Measurements from ENCODE around the gene MAPK8.
"Not testable (repeated sequence)": the region's sequence is repeated elsewhere in the genome, so short reads cannot be mapped to it uniquely, and the experiment has no call there.

The MAPK8 gene

DNA sequence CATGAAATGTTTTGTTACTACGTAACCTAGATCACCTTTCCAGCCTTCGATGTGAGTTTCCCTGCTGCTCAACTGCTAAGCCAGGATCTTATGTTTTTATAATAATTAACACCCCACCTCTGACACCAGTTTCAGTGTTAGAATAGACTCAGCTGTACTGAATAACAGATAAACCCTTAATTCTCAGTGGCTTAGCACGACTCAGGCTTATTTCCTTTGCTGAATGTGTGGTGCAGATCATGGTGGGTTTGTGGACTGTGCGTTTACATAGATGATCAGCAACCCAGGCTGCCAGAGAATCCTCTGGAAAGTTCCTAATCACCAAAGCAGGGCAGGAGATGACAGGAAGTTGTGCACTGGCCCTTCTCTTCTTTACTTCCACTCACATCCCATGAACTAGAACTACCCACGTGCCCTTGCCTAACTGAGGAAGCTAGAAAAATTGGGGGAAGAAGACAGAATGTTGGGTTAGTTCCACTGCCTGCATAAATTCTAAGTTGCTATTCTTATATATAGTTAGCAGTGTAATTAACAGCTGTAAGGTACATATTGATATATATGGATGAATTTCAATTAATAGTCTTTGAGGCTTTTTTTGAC lies 111.8 kb downstream of the MAPK8 start:
- DNase-seq (ENCODE audit: low spot score) = no peak

GRCh38 chr10:48419714-48420113 lies 113.2 kb downstream of the MAPK8 start:
- no peak for DNase-seq (ENCODE audit: low spot score)

DNA sequence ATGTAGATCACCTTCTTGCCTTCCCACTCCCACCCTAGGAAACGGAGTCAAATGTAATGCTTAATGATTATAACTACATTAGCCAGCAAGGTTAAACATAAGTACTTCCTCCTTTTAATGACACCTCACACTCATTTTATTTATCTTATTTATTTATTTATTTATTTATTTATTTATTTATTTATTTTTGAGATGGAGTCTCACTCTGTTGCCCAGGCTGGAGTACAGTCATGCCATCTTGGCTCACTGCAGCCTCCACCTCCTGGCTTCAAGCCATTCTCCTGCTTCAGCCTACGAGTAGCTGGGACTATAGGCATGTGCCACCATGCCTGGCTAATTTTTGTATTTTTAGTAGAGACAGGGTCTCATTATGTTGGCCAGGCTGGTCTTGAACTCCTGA lies 115.4 kb downstream of the MAPK8 start:
- DNase-seq (ENCODE audit: low spot score) = not testable (repeated sequence)

DNA sequence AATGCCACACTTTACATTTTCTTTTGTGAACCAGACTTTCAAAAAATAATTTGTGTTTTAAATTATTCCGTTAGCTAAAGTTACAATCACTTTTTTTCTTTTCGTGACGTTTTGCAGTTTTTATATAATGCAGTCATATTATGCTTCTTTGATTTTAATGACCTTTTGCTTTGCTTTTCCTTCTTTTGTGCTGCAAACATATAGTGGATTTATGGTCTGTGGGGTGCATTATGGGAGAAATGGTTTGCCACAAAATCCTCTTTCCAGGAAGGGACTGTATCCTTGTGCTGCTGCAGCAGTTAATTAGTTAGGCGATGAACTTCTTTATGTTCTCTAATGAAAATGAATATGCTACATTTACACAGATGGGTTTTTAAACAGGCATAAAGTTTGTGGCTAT lies 117.4 kb downstream of the MAPK8 start:
- DNase-seq (ENCODE audit: low spot score) = no peak

- no peak for DNase-seq (ENCODE audit: low spot score)
These were observed 122.4 kb downstream of the MAPK8 start for GRCh38 chr10:48428896-48429295.

DNA sequence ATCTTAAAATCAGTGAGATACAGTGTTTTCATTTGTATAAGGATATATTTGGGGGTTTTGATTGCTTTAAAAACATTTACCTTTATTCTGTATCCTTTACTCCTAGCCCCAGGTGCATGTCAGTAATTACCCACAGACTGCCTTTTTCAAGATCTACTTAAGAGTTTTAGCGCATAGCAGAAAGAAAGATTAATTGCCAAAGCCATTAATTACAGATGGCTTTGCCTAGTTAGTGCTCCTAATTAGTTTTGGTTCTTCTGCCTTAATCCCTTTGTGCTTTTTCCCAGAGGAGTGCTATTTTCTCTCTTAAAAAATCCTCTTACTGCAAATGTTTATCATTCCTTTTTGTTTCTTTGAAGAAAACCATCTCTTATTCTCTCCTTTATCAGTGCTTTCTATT lies 122.8 kb downstream of the MAPK8 start:
- no peak for DNase-seq (ENCODE audit: low spot score)

DNA sequence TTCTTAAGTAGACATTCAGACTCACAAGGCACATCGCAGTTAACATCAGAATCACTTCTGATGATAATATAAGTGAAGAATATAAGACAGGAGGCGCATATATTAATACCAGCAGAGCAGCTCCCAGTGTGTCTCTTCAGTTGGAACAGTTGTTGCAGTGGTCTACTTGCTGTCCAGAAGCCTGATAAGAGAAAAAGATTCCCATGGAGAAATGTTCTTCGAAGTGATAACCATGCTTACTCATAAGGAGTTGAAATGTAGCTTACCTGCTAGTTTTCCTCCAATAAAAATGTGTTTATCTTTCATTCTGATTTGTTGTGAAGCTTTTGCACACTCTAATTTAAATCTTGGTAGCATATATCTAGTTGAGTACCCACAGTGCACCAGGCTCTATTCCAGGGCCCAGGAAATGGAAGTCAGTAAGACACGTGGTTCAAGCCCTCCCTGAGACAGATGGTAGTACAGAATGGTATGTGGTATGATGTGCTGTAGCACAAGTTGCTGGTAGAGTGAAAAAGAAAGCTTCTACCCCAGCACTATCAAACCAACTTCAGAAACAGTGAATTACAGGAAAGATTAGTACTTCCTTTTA lies 124.0 kb downstream of the MAPK8 start:
- no peak for DNase-seq (ENCODE audit: low spot score)

DNA sequence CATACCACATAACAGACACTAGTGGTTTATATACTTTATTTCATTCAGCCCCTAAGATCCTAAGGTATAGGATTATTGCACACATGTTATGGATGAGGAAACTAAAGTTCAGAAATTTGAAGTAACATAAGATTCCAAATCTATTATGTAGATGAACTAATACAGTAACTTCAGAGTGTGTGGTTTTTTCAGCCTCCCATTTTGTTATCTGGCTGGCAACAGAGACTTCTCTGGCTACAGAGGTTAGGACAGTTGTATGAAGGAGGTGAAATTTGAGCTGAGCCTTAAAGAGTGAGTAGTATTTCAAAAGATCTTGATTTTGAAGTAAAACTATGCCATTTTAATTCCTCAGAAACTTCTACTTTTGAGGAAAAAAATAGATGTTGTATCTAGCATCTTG lies 125.4 kb downstream of the MAPK8 start:
- no peak for DNase-seq (ENCODE audit: low spot score)

GRCh38 chr10:48437546-48437945 lies 131.1 kb downstream of the MAPK8 start:
- no peak for DNase-seq (ENCODE audit: low spot score)

DNA sequence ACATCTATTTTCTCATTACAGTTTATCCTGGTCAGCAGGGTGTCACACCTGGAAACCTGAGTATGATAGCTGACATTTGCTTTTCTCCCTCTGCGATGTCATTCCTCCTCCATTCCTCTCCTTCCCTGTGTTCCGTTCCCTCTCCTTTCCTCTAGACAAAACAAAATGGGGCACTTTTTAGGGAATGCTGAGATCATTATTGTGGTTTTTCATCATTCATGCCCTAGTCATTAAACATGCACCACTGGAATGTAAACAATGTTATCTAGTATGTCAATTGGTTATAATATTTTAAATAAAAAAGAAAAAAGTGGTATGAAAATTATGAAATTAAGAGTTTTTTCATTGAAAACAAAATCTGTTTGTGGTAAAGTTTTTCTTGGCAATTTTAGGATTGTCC lies 132.6 kb downstream of the MAPK8 start:
- DNase-seq (ENCODE audit: low spot score) = peak; percentile 81

DNA sequence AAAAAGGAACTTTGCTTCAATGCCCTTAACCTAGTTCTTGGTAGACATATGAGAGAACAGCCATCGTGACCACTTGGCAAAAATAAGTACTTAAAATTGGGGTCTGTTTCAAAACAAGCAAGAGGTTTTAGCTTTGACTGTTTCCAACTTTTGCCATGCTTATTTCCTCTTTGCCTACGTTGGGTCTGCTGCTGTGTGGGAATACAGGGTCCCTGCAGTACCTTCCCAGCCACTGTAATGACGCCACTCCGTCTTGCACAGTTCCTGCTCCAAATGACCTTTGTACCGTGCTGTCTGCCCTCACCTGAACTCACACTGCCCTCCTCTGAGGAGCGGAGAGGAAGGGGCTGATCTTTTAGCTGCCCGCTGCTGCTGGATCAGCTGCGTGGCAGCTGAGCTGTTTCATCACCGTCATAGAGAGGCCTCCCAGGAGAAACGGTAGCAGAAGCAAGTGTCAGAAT lies 133.1 kb downstream of the MAPK8 start:
- DNase-seq (ENCODE audit: low spot score) = peak; percentile 17

- no peak for DNase-seq (ENCODE audit: low spot score)
These were observed 134.3 kb downstream of the MAPK8 start for GRCh38 chr10:48440771-48441170.

DNA sequence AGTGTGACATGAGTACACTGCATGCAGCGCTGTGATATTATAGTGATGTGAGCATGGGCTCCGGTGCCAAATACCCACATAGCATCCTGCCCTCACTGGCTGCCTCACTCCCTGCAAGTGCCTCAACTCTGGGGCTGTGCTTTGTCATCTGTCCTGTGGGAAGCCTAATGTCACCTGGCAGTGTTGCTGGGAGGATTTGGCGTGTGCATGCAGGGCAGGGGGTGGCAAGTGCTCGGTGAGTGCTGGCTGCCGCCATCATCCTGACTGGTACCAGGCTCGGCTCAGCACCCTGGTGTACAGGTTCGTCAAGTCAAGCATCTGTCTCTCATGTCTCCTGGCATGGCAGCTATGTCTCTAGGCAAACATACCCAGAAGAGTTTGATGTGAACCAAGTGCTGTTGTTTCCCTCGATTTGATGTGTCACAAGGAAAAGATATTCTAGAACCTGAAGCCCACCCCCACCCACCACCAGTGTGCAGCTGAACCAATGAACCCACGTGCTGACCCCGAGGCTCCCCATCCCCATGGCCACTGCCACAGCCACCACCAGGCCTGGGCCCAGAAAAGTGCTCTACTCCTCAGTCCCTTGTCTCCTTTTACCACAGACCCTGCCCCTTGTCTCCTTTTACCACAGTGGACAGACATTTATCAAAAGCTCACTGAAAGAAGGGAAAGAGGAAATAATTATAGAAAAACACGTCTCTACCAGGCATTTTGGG lies 135.8 kb downstream of the MAPK8 start:
- DNase-seq (ENCODE audit: low spot score) = peak; percentile 1

- DNase-seq (ENCODE audit: low spot score) = no peak
These were observed 136.3 kb downstream of the MAPK8 start for GRCh38 chr10:48442809-48443177.

- DNase-seq (ENCODE audit: low spot score) = peak; percentile 47
These were observed 137.8 kb downstream of the MAPK8 start for GRCh38 chr10:48444266-48444665.

- peak; percentile 14 for DNase-seq (ENCODE audit: low spot score)
These were observed 138.7 kb downstream of the MAPK8 start for GRCh38 chr10:48444861-48445841.

- DNase-seq (ENCODE audit: low spot score) = peak; percentile 1
These were observed 139.5 kb downstream of the MAPK8 start for GRCh38 chr10:48445932-48446331.

GRCh38 chr10:48446785-48447184 lies 140.3 kb downstream of the MAPK8 start:
- peak; percentile 4 for DNase-seq (ENCODE audit: low spot score)

DNA sequence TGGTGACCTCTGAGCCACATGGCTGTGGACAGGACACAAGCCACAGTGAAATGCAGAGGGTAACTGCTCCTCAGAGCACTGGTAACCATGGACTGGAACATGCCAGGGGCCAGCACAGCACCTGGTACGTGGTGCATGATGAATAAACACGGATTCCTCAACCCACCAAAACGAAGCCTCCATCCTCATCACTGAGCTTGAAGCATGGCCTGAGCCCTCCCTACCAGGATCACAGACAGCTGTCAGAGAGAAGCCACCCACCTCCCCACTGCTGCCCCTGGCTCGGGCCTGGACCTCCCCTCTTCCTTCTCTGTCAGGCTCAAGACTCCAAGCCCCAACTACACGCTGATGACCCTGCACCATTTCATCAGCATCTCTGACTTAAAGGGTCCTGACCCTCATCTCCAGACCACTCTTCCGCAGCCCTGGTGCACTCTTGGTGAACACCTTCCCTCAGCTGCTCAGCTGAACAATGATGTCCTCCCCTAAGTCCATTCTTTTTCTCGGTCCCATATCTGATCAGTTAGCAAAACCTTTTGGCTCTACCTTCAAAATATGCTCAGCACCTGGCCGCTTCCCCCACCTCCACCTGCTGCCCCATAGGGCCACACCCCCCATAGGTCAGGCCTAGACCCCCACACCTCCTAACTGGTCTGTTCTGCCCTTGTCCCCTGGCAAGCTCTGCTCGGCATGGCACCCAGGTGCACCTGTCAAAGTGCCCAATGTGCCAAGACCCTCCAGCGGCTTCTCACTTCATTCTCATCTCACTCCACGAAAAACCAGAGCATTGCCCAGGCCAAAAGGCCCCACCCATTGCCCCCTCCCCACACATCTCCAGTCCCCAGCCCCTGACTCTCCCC lies 141.1 kb downstream of the MAPK8 start:
- peak; percentile 2 for DNase-seq (ENCODE audit: low spot score)

DNA sequence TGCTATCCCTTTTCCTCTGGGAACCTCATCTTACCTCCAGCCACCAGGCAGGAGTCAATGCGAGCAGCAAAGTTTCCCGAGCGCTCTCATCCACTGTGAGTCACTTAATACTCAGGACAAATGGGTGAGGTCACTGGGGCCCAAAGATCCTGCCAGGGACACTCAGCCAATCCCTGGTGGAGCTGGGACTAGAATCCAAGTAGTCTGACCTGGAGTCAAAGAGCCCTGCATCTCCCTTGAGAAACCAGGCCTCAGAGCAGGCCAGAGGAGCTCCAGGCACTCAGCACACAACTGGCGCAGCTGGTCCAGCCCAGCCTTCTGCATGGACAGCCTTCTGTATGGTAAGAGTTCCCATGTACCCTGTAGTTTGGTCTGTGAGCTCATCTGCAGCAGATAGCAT lies 142.3 kb downstream of the MAPK8 start:
- DNase-seq (ENCODE audit: low spot score) = peak; percentile 89

- peak; percentile 5 for DNase-seq (ENCODE audit: low spot score)
These were observed 143.2 kb downstream of the MAPK8 start for GRCh38 chr10:48449501-48450232.

Measured in hepatic stellate cell (primary cell).